Ishikawa (cell line): ENCODE data around the gene SYMPK.

Experiments
- CEBPB ChIP-seq: IDR thresholded peaks from 2 replicates; pipeline ENCODE4 v1.6.1; 2012
- CREB1 ChIP-seq: IDR thresholded peaks from 2 replicates; pipeline ENCODE4 v1.6.1; 2012; ENCODE audit warnings: low read depth
- EGR1 ChIP-seq: IDR thresholded peaks from 2 replicates; pipeline ENCODE4 v1.6.1; 2012
- EP300 ChIP-seq: IDR thresholded peaks from 2 replicates; pipeline ENCODE4 v1.6.1; 2012; ENCODE audit warnings: borderline replicate concordance
- FOXM1 ChIP-seq: IDR thresholded peaks from 2 replicates; pipeline ENCODE4 v1.6.1; 2012; ENCODE audit warnings: low read depth, borderline replicate concordance
- MAX ChIP-seq: IDR thresholded peaks from 2 replicates; pipeline ENCODE4 v1.6.1; 2012
- NFIC ChIP-seq: IDR thresholded peaks from 2 replicates; pipeline ENCODE4 v1.6.1; 2012
- RAD21 ChIP-seq: IDR thresholded peaks from 2 replicates; pipeline ENCODE4 v1.6.1; 2012; ENCODE audit warnings: low read depth
- REST ChIP-seq: IDR thresholded peaks from 2 replicates; pipeline ENCODE4 v1.6.1; 2012; ENCODE audit warnings: low read depth, mild to moderate bottlenecking
- TAF1 ChIP-seq: IDR thresholded peaks from 2 replicates; pipeline ENCODE4 v1.6.1; 2012; ENCODE audit warnings: low read depth, mild to moderate bottlenecking
- TCF12 ChIP-seq: IDR thresholded peaks from 2 replicates; pipeline ENCODE4 v1.6.1; 2012; ENCODE audit warnings: low read depth
- TEAD4 ChIP-seq: IDR thresholded peaks from 2 replicates; pipeline ENCODE4 v1.6.1; 2012
- USF1 ChIP-seq: IDR thresholded peaks from 2 replicates; pipeline ENCODE4 v1.6.1; 2012
- YY1 ChIP-seq: IDR thresholded peaks from 2 replicates; pipeline ENCODE4 v1.6.1; 2012; ENCODE audit warnings: low read depth
- ZBTB7A ChIP-seq: IDR thresholded peaks from 2 replicates; pipeline ENCODE4 v1.6.1; 2012; ENCODE audit warnings: low read depth

SYMPK gene

GRCh38 chr19:45862564-45863334, at the start of gene SYMPK:
Gene SYMPK, minus strand, starts transcription at chr19:45863147. Its CDS starts 8,652 bp downstream, at chr19:45854495.
- TF ChIP-seq TCF12 (peak; percentile 52), CREB1 (no peak; the same call in 1 of the 2 replicates), ZBTB7A (no peak), TAF1 (peak; percentile 92), EGR1 (peak; percentile 50; the same call in 1 of the 2 replicates), REST (no peak), RAD21 (no peak), TEAD4 (no peak), EP300 (no peak), NFIC (no peak), CEBPB (no peak), MAX (peak; percentile 52; the same call in 1 of the 2 replicates), USF1 (peak; percentile 75), YY1 (peak; percentile 97), FOXM1 (no peak)

- TF ChIP-seq USF1 (no peak), FOXM1 (no peak), EGR1 (no peak), EP300 (no peak), TAF1 (no peak), CREB1 (no peak), RAD21 (no peak), MAX (no peak)
These were observed 48.3 kb upstream of the SYMPK start for GRCh38 chr19:45911291-45911690.

GRCh38 chr19:45908956-45909355, 46.0 kb upstream of the SYMPK start:
- TF ChIP-seq NFIC: no peak
- TF ChIP-seq ZBTB7A: no peak
- TF ChIP-seq EGR1: no peak
- TF ChIP-seq YY1: no peak
- no peak for TF ChIP-seq TAF1
- TF ChIP-seq MAX: no peak
- TF ChIP-seq CREB1: no peak
- no peak for TF ChIP-seq USF1
- no peak for TF ChIP-seq REST

GRCh38 chr19:45906221-45906620, 43.3 kb upstream of the SYMPK start:
- TF ChIP-seq RAD21: no peak

GRCh38 chr19:45905011-45905410, 42.1 kb upstream of the SYMPK start:
- TF ChIP-seq REST: no peak
- no peak for TF ChIP-seq ZBTB7A
- no peak for TF ChIP-seq CREB1
